ENCODE measurements around the gene GLYATL1B.
"Not testable (repeated sequence)": the region's sequence is repeated elsewhere in the genome, so short reads cannot be mapped to it uniquely, and the experiment has no call there.

GLYATL1B gene

DNA sequence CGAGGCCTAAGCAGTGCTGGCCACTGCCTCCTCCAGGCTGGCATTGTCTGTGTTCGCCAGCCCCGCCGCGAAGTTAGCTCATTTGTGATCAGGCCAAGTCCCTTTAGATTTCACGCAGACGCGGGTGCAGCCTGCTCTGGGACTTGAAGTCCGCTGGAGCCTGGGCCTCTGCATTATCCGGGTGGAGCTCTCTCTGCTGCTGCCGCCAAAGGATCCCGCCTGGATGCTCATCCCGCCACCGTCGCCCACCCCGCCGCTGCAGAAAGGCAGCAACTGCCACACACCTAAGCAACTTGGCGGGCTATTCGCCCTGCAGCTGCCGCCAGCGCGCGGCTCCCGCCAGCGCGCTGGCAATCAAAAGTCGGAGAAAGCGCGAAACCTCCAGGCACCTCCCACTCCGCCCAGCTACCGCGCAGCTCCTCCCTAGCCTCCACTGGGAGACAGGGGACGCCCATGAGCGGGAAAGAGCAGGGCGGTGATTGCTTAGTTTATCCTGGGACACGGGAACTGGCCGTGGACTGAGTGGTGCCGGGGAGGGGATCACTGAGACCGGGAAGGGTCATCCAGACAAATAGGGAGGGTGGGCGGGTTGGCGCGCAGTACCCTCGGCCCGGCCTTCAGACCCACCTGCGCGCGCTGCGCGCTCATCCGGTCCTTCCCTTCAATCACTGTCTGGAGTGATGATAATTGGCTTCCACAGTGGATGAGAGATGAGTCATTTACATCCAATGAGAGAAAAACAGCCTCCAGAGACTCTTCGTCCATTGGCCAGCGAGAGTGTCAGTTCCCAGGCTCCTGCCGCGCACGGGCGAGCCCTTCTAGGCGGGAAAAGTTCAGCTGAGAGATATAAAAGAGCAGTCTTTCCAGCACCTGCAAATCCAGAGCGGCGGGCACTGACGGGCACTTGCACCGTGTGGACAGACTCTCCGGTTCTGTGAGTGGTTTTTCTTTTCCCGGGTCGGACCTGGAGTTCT is 20.5 kb downstream of the GLYATL1B start, which contains the start of gene FAM111B:
TSS of gene FAM111B (plus strand) at position 875 of the 974 bp plus-strand sequence. CDS start 2,389 bp downstream, outside the sequence.
- TF ChIP-seq JUND (IDR thresholded peaks at IDR 0.05; ENCODE audit: low read depth): no peak
- in situ Hi-C loops (cut with HindIII; ENCODE audit: low pct_unique_long_range_greater_than_20kb, low sequenced_read_pairs): no loop called here
- peak; percentile 98 to 99 for DNase-seq (ENCODE audit: low read depth in 1 of 2, low spot score in 1 of 2)

DNA sequence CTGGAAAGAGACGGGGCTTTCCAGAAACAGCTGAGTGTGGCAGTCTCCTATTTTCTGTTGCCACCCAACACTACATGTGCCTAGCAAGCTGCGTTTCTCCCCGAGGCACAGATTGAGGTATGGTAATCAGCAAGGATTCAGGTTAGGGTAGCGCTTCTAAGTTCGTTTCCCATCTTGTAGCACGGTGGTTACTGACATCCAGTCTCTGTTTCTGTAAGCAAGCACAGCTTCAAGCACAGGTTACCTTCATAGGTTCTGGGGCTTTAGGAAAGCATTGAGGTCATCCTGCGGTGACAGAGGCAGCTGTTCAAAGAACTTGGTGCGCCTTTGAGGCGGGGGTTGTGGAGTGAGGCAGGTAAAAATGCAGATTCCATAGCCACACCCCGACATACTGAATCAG is 21.6 kb downstream of the GLYATL1B start:
- peak in 1 of 2 experiments; percentile 28 for DNase-seq (ENCODE audit: low read depth in 1 of 2, low spot score in 1 of 2)

DNA sequence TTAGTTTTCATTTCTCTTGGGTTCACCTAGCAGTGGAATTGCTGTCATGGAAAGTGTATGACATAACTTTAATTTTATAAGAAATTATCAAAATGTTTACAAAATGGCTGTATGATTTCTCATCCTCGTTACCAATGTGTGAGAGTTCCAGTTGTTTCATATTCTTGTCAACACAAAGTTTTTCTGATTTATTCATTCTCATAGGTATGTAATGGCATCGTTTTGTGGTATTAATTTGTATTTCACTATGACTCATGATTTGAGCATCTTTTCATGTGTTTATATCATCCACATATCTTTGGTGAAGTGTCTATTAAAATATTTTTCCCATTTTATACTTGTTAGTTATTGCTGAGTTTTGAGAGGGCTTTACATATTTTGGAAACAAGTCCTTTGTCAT is 26.4 kb downstream of the GLYATL1B start:
- no peak for DNase-seq (ENCODE audit: low read depth in 1 of 2, low spot score in 1 of 2)
- in situ Hi-C loops (cut with HindIII; ENCODE audit: low pct_unique_long_range_greater_than_20kb, low sequenced_read_pairs): no loop called here
- TF ChIP-seq JUND (IDR thresholded peaks at IDR 0.05; ENCODE audit: low read depth): no peak

More for the DNA sequence above, 21.6 kb downstream of the GLYATL1B start:
- in situ Hi-C loops (cut with HindIII; ENCODE audit: low pct_unique_long_range_greater_than_20kb, low sequenced_read_pairs): not testable (repeated sequence)

DNA sequence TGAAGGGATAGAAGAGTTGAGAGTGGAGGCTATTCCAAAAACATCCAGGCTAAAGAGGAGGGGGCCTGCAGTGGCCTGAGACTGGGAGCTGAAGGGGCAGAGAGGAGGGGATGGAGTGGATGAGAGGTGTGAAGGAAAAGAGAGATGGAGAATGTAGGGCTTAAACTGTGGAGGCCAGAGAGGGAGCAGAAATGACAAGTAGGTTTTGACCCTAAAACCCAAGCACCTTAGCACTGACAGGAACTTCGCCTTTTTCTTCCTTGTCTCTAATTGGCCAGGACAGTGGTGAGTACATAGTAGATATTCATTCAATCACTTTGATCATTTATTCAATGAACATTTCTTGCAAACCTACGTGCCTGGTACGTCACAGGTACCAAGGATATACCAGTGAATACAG is 28.2 kb downstream of the GLYATL1B start:
- in situ Hi-C loops (cut with HindIII; ENCODE audit: low pct_unique_long_range_greater_than_20kb, low sequenced_read_pairs): no loop called here
- no peak for TF ChIP-seq JUND (IDR thresholded peaks at IDR 0.05; ENCODE audit: low read depth)
- no peak for DNase-seq (ENCODE audit: low read depth in 1 of 2, low spot score in 1 of 2)

DNA sequence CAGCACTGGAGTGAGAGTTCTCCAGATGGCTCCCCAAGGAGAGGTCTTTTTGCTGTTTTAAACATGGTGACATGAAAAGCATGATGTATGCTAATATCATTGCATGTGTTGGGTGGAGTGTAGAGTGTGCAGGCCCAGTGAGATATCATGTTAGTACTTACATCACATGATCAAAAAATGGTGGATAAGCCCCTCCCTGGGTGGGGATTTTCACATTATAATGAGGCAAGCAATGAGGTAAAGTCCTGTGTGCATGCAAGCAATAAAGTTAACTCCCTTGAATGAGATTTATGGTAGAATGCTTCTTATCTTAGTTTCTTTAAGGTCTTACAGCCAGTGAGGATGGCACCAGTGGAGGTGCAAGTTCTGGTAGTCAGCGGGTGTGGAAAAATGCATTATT is 29.4 kb downstream of the GLYATL1B start:
- DNase-seq (ENCODE audit: low read depth in 1 of 2, low spot score in 1 of 2): no peak
- TF ChIP-seq JUND (IDR thresholded peaks at IDR 0.05; ENCODE audit: low read depth): no peak
- in situ Hi-C loops (cut with HindIII; ENCODE audit: low pct_unique_long_range_greater_than_20kb, low sequenced_read_pairs): no loop called here

DNA sequence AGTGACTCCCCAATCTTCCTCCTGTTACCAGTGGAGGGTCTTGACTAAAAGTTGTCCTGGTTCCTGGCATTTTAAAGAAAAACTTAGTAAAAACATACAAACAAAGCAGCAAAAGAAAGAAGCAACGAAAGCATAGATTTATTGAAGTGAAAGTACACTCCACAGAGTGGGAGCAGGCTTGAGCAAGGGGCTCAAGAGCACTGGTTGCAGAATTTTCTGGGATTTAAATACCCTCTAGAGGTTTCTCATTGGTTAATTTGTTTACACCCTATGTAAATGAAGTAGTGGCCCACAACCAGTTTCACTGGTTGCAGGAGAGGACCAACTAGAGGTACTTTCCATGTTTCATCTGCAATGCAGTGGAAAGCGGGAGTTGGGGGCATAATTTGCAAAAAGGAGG is 31.7 kb downstream of the GLYATL1B start:
- in situ Hi-C loops (cut with HindIII; ENCODE audit: low pct_unique_long_range_greater_than_20kb, low sequenced_read_pairs): no loop called here
- no peak for TF ChIP-seq JUND (IDR thresholded peaks at IDR 0.05; ENCODE audit: low read depth)
- DNase-seq (ENCODE audit: low read depth in 1 of 2, low spot score in 1 of 2): peak in 1 of 2 experiments; percentile 36

DNA sequence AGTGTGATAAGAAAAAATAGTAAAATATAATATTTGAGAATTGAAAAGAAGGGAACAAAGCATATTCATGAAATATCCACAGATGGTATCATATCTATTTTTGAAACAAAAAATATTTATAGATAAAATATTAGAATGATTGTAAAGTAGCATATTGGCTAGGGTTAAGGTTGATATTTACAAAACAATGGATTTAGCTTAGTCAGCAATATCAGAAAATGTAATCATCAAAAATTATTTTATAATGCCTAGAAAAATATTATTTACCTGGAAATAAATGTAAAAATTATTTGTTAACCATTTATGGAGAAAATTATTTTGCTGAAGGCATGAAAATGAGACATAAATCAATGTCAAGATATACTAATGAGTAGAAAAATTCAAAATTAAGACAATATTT is 33.7 kb downstream of the GLYATL1B start:
- no peak for TF ChIP-seq JUND (IDR thresholded peaks at IDR 0.05; ENCODE audit: low read depth)
- no peak for DNase-seq (ENCODE audit: low read depth in 1 of 2, low spot score in 1 of 2)
- in situ Hi-C loops (cut with HindIII; ENCODE audit: low pct_unique_long_range_greater_than_20kb, low sequenced_read_pairs): no loop called here

DNA sequence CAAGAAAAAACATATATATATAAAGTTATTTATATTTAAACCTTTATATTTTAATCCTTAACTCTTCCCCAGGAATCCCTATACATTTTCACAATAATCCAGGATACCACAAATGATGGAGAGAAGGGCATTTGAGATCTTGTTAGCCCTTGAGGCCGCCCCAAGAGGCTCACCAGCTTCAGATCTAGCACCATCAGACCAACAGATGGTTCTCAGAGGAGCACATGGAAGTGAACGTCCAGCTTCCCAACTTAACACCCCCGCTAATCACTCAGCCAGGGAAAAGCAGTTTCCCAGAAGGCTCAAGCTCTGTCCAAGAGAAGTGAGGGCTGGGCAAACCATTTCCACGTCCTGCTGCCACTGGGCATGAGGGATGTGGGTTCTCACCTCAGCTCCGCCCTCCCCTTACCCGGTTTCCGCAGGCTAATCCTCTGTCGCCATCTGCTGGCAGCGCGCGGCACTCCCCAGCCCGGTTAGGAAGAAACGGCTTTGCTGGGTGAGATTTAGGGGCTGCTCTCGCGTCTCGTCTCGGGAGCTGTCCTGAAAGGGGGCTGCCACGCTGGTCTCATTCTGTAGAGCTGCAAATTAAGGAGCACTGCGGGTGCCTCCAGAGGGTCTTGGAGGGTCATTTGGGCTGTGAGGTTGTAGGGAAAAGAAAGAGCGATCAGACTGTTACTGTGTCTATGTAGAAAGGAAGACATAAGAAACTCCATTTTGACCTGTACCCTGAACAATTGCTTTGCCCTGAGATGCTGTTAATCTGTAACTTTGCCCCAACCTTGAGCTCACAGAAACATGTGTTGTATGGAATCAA is 49.7 kb downstream of the GLYATL1B start:
- TF ChIP-seq JUND (IDR thresholded peaks at IDR 0.05; ENCODE audit: low read depth): no peak
- in situ Hi-C loops (cut with HindIII; ENCODE audit: low pct_unique_long_range_greater_than_20kb, low sequenced_read_pairs): no loop called here
- DNase-seq (ENCODE audit: low read depth in 1 of 2, low spot score in 1 of 2): peak; percentile 77 to 87

DNA sequence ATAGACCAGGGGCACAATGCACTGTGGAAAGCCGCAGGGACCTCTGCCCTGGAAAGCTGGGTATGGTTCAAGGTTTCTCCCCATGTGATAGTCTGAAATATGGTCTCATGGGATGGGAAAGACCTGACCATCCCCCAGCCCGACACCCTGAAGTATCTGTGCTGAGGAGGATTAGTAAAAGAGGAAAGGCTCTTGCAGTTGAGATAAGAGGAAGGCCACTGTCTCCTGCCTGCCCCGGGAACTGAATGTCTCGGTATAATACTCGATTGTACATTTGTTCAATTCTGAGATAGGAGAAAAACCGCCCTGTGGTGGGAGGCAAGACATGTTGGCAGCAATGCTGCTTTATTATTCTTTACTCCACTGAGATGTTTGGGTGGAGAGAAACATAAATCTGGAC is 50.4 kb downstream of the GLYATL1B start:
- DNase-seq (ENCODE audit: low read depth in 1 of 2, low spot score in 1 of 2); in situ Hi-C loops (cut with HindIII; ENCODE audit: low pct_unique_long_range_greater_than_20kb, low sequenced_read_pairs): not testable (repeated sequence)

DNA sequence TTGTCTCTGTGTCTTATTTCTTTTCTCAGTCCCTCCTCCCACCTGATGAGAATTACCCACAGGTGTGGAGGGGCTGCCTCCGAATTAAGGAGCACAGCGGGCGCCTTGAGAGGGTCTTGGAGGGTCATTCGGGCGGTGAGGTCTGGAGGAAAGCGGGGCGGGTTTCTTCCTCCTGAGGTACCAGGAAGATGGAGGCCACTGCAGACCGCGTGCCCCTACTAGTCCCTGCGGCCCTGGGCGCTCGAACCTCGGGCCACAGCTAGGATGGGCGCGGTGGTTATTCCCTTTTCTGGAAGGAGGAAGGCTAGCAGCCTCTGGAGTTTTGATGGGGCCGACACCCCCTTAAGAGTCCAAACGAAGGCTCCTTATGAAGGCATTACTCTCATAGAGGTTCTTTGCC is 51.1 kb downstream of the GLYATL1B start:
- in situ Hi-C loops (cut with HindIII; ENCODE audit: low pct_unique_long_range_greater_than_20kb, low sequenced_read_pairs): no loop called here
- no peak for DNase-seq (ENCODE audit: low read depth in 1 of 2, low spot score in 1 of 2)
- TF ChIP-seq JUND (IDR thresholded peaks at IDR 0.05; ENCODE audit: low read depth): no peak

DNA sequence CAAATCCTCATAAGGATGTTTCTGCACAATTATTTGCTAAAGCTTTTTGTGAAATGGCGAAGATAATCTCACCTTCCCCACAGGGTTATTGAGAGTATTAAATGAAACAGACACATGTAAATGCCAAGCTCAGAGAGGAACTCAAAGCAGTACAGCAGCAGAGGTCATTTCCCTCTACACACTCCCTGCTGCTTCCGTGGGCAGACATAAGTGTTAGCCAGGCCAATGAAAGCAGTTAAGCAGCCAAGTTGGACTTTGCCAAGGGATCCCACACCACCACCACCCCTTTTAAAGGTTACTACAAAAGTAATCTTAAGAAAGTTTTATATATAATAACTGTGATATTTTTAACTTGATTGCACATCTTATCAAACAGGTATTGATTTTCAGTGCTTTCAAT is 52.5 kb downstream of the GLYATL1B start:
- DNase-seq (ENCODE audit: low read depth in 1 of 2, low spot score in 1 of 2): no peak
- no peak for TF ChIP-seq JUND (IDR thresholded peaks at IDR 0.05; ENCODE audit: low read depth)
- in situ Hi-C loops (cut with HindIII; ENCODE audit: low pct_unique_long_range_greater_than_20kb, low sequenced_read_pairs): no loop called here

DNA sequence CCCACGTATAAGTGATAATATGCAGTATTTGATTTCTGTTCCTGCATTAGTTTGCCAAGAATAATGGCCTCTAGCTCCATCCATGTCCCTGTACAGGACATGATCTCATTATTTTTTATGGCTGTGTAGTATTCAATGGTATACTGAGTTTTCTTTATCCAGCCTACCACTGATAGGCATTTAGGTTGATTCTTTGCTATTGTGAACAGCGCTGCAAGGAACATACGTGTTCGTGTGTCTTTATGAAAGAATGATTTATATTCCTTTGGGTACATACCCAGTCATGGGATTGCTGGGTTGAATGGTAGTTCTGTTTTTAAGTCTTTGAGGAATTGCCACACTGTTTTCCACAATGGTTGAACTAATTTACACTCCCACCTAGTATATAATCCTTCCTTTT is 55.1 kb downstream of the GLYATL1B start:
- in situ Hi-C loops (cut with HindIII; ENCODE audit: low pct_unique_long_range_greater_than_20kb, low sequenced_read_pairs): no loop called here
- DNase-seq (ENCODE audit: low read depth in 1 of 2, low spot score in 1 of 2): no peak
- no peak for TF ChIP-seq JUND (IDR thresholded peaks at IDR 0.05; ENCODE audit: low read depth)

Measured in T47D (cell line).